Activated T-cell treated with anti-CD3 and anti-CD28 coated beads for 4 hours (primary cell): ENCODE data around the gene ZKSCAN4.
A peak's percentile ranks its signal among the peaks of the same experiment; 100 is the strongest.

Source experiments
- DNase-seq: peaks from one replicate; pipeline ENCODE4 v3.0.0-alpha.2; 2020

The ZKSCAN4 gene

DNA sequence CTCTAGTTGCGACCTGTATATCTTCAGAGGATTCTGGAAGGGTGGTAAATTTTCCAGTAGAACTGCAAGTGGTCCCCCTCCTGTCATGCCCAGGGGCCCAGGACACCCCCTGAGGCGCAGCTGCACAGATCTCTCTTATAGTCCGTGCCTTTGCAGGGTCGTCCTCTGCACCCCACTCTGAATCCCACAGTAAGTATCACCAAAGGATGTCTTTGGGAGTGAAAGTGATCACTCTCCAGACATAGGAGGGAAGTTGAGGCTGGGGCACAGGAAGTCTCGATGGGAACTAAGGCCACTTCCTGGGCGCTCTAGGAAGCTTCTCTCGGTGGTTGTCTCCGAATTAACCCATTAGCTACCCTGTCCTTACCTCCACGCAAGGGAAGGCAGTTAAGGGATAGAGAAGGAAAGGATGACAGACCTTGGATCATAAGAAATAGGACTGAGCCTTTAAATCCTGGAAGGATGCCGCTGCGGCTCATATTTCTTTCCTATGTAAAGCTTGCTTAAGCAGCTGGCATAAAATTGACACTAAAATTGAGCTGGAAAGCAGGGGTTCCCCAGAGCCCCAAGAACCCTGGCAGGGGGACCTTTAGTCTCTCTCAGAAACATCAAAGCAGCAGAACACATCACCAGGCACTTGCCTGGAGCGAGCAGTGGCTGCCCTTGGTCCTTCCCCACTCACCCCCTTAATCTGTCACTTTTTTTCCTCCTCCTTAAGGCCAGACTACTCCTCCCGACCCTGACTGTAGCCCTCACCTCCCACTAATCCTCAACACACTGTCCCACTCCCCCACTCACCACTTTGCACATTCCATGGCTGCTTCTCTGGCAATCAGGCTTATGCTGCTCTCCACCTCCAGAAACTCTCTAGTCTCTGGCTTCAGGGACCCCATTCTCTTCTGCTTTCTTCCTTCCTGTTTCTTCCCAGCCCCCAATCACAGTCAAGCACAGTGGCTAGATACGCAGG is at the start of gene ZKSCAN4:
Gene ZKSCAN4 (minus strand): TSS at position 261 of the 967 bp plus-strand sequence. CDS start 289 bp downstream, outside the sequence.
- DNase-seq: peak; percentile 76

DNA sequence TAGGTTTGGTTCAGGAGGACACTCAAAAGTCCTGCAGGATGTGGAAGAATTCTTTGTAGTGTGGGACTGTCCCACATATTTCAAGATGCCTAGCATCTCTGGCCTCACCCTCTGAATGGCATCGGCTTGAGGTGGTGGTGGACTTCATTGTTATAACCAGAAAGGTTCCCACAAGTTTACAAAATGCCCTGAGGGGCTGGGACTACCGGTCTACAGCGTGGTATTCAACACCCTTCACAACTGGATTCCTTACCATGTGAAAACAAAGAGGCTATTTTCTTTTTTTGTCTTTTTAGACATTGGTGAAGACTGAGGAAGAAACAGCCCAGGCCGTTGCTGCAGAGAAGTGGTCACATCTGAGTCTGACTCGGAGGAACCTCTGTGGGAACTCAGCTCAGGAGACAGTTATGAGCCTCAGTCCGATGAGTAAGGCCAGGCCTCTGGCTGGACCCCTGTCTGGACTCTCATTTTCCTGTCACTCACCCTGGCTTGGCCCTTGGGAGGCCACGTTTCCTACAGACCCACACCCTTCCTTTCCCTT is 44.5 kb upstream of the ZKSCAN4 start:
- no peak for DNase-seq

DNA sequence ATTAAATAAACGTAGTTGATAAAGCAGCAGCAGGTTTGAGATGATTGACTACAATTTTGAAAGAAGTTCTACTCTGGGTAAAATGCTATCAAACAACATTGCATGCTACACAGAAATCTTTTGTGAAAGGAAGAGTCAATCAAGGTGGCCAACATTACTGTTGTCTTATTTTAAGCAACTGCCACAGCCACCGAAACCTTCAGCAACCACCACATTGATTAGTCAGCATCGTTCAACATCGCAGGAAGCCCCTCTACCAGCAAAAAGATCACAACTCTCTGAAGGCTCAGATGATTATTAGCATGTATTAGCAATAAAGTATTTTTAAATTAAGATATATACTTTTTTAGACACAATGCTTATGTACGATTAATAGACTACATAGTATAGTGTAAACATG is 43.3 kb upstream of the ZKSCAN4 start:
- DNase-seq: no peak

DNA sequence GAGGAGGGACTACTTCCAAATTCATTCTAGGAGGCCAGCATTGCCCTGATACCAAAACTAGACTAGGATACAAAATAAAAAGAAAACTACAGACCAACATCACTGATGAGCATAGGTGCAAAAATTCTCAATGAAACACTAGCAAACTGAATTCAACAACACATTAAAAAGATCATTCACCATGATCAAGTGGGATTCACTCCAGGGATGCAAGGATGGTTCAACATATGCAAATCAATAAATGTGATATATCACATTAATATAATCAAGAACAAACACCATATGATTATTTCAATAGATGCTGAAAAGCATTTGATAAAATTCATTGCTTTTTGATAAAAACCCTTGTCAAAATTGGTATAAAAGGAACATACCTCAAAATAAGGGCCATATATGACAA is 39.5 kb upstream of the ZKSCAN4 start:
- DNase-seq: no peak

DNA sequence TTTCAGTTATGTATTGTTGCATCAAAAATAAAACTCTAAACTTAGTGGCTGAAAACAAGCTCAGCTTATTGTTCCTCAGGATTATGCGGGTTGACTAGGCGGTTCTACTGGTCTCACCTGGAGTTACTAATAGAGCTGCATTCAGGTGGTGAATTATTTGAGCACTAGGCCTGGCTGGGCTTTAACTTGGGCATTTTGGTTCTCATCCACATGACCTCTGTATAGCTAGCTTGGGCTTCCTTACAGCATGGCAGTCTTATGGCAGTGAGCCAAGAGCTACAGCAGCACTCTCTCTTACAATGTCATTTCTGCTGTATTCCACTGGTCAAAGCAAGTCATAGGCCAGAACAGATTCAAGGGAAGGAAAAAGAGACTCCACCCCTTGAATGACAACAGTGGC is 30.9 kb upstream of the ZKSCAN4 start:
- no peak for DNase-seq

DNA sequence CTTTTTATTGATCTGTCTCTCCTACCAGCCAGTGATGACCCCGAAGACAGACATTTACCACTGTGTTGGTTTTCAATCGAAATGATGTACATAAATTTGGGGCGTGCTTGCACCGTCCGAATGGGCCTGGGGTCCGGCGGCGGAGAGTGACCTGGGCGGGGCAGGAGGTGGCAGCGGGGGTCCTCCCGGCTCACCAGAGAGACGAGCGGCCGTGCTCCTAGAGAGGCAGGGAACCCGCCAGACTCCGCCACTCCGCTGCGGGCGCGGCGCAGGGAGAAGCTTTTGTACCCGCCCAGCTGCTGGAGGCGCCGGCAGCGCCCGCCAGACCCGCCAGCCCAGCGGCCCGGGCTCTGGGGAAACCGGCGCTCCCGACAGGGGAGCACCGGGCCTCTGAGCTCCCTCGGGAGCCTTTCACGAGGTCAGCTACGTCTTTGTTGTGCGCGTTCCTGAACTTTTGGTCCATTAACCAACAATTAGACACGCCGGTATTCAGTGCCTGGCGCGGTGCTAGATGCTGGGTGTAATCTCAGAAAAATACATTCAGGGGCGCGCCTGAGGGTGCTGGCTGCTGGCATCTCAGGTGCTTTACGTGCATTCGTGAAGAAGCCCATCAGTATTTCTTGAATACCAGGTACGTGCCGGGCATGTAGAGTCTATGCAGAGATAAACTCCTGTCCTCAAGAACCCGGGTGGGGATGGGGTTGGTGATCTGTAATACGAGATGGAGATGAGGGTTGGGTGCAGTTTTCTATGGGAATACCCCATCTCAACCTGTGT is 29.4 kb upstream of the ZKSCAN4 start, which contains the start of gene PGBD1:
Gene PGBD1 (plus strand): TSS at position 285 of the 777 bp plus-strand sequence. CDS start 2,242 bp downstream, outside the sequence.
- peak; percentile 21 for DNase-seq

DNA sequence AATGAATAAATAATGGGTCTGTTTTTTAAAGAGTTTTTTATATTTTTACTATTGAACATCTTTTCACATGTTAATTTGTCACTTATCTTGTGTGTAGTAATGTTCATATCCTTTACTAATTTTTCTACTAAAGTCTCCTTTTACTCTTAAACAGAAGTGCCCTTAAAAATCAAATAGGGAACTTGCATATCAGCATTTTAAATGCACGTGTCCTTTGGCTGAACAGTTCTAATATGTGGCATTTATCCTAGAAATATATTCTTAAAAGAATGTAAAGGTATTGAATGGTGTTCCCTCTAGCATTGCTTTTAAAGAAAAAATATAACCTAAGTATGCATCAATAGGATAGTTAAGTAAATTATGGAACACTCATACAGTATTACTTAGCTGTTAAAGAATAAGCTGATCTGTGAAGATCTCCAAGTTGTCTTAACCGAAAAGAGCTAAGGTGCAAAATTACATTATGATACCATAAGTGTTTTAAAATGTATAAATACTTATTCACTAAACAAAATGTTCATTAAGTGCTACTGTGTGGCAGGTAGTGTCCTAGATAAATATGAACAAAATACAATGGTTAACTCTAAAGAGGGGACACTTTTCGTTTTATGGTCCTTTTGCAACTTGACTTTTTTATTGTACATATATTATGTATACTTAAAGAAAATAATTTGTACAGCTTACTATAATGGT is 28.7 kb upstream of the ZKSCAN4 start:
- DNase-seq: no peak

DNA sequence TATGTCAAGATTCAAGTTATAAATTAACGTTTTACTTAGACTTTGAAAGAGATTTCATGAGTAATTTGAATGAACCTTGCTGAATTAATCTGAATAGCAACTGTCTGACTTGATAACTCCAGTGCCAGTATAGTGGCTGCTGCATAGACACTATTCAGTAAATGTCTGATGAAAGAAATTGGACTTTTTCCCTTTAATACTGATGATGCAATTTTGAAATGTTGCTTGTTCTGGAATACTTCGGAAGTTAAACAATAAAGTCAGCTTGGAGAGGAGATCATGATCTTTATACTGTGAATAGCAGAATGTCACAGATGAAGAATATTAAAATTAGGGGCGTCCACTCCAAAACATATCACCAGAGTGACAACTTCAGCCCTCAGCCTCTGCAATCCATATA is 25.7 kb upstream of the ZKSCAN4 start:
- DNase-seq: no peak

DNA sequence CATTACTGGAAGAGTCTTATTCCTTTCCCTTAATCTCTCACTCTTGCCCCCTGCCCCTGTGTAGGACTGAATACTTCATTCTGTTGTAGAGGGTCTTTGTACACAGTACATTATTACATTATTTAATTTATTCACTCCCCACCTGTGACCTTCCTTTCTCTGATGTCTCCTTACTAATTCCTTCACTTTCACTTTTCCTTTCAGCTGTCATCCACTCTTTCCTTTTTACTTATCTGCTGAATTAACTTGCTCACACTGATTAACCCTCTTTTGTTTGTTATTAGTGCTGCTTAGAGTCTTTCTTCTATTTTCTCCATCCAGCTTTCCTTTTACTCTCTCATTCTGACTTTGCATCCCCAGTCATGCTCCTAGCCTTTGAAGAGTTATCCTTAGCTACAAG is 22.8 kb upstream of the ZKSCAN4 start:
- DNase-seq: no peak

DNA sequence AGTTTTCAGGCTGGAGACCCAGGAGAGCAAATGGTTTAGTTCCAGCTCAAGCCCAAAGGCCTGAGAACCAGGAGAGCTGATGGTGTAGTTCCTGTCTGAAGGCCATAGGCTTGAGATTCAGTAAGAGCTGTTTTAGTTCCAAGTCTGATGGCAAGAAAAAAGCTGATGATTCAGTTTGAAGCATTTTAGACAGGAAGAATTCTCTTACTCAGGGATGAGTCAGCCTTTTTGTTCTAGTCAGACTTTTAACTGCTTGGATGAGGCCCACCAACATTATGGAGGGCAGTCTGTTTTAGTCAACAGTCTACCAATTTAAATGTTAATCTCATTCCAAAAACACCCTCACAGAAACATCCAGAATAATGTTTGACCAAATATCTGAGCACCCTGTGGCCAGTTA is 17.4 kb upstream of the ZKSCAN4 start:
- no peak for DNase-seq

DNA sequence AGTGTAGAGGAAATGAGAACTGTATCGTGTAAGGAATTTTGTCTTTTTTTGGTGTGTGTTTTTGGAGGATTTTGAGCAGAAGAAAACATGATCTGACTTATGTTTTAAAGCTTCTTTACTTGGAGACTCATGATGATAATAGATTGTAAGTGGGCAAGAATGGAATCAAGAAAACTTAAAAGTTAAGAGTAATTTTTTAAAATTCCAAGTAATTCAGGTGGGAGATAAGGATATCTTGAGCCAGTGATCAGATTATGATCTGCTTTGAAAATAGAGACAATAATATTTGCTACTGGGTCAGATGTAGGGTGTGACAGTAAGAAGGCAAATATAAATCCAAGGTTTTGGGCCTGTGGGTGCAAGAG is 15.6 kb upstream of the ZKSCAN4 start:
- DNase-seq: no peak

DNA sequence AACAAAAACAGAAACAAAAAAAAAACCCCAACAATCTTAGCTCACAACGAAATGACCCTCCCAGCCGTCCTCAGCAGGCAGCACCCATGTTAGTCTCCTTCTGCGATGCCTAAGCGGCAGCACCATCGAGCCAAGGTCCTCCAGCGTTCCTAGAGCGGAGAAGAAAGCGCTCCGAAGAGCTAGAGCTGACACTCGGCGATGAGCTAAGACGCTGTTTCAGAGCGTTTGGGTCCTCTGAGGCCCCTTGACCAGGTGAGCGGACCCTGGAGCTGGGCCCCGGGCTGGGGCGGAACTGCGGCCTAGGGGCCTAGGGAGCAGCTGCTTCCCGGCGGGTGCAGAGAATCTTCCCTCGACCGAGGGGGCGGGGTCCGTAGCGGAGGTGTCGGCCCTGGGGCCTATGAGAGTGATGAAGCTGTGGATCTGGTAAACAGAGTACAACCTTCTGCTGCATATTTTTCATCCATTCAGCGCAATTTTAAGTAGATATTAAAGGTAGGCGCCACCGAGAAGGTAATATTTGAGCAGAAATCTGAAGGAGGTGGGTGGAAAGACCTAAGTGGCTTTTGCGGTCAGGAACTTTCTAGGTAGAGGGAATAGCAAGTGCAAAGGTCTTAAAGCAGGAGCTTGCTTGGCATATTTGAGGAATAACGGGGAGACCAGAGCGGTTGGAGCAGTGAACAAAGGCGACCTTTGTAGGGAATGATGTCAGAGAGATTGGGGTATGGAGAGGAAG is 15.1 kb upstream of the ZKSCAN4 start, which contains the start of gene ZSCAN26:
Gene ZSCAN26 (plus strand): TSS at position 182 of the 733 bp plus-strand sequence. CDS start 4,777 bp downstream, outside the sequence.
- peak; percentile 81 for DNase-seq

DNA sequence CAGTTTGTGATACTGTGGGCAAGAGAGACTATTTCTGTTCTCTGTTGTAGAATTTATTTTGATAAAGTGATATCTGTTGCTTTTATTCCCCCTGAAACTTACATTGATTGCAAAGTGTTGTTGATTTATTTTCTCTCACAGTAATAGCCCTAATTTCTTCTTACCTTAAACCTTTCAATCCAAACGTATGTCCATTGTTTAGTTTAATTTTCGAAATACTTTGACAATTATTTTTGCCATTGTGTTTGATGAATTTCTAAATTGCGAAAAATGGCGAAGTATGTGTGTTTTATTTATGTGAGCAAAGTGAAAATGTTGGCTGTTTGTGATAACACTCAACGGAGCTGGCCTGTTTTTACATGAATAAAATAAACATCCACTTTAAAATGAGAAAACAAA is 14.5 kb upstream of the ZKSCAN4 start:
- DNase-seq: no peak

DNA sequence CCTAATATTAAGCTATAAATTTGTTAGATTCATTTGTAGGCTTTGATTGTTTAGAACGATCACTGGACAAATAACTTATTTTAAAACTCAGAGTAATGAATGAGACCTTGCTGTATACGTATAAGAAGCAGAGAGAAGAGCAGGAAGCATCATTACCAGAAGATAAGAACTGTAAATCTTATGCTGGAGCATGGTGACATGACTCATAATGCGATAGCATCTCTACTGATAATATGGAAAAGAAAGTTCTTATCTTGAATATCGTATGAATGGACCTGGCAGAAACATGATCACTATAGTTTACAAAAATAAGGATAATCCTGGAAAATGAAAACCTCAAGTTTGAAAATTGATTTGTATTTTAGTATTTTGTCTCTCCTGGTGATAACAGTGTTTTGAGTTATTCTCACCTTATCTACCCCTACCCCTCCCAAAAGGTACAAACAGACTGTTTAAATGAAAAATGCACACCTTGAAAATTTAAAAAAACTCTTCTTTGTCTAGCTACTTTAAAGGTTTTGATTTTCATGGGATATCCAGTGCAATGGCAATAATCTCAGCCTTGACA is 12.8 kb upstream of the ZKSCAN4 start:
- DNase-seq: no peak

DNA sequence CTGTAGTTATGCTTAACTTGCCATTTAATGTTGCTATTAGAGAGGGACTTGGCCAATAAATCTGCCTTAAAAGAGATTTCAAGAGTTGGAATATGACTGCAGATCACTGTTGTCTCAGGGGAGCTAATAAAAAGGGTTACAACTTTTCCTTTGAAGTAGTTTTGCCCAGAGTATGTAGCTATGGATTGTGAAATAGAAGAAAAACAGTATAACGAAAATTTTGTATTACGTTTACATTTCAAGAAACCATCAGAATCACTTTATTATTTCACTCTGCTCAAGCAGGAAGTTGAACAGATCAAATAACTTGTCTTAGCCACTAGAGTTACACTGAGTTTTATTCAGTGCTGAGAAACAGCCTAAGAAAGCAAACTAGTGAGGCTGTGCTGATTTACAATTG is 11.9 kb upstream of the ZKSCAN4 start:
- DNase-seq: no peak

DNA sequence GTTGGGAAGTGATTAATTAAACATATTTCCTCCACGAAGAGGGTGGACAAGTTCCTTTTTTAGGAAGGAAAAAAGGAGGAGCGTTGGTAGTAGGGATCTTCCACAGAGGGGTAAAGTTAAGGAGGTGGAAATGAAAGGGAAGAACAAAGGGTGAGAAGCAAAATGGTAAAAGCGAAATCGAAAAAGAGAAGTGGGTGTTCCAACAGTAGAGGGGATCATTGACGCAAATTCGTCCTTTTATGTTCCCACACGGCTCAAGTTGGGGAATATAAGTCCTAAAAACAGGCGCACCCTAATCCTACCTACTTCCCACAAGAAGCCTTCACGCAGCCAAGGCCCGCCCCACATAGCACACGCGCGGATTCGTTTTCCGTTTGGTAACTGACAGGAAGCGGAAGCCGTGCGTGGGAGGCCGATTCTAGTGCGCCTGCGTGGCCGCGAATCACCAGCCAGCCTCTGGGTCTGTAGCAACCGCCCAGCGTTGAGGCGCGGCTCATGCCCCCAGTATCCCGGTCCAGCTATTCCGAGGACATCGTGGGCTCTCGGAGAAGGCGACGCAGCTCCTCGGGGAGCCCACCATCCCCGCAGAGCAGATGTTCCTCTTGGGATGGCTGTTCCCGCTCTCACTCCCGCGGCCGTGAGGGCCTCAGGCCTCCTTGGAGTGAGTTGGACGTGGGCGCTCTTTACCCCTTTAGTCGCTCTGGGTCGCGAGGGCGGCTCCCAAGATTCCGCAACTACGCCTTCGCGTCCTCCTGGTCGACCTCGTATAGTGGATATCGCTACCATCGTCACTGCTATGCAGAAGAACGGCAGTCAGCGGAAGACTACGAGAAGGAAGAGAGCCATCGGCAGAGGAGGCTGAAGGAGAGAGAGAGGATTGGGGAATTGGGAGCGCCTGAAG is 7.1 kb upstream of the ZKSCAN4 start, which contains the start of gene NKAPL:
Gene NKAPL (plus strand): TSS at position 421 of the 901 bp plus-strand sequence. CDS start 75 bp downstream, at position 496.
- DNase-seq: peak; percentile 55

DNA sequence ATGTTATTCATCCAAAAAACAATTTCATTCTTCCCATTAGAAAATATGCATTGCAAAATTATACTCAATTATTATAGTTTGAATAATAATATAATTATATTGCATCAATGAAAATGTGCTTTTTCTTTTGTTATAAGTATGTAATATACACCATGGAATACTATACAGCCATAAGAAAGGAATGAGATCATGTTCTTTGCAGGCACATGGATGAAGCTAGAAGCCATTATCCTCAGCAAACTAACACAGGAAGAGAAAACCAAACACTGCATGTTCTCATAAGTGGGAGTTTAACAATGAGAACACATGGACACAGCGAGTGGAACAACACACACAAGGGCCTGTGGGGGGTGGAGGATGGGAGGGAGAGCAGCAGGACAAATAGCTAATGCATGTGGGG is 5.0 kb upstream of the ZKSCAN4 start:
- DNase-seq: no peak

DNA sequence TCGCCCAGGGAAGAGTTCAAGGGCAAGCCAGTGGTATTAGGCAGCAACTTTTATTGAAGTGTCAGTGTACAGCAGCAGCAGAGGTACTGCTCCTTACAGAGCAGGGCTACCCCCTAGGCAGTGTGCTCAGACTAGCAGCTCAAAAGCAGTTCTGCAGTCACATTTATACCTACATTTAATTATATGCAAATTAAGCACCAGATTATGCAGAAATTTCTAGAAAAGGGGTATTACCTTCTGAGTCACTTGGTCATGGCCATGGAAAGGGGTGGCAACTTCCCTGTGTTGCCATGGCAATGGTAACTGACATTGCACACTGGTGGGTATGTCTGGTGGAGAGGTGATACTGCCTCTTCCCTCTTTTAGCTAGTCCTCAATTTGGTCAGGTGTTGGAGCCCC is 2.1 kb upstream of the ZKSCAN4 start:
- DNase-seq: no peak

DNA sequence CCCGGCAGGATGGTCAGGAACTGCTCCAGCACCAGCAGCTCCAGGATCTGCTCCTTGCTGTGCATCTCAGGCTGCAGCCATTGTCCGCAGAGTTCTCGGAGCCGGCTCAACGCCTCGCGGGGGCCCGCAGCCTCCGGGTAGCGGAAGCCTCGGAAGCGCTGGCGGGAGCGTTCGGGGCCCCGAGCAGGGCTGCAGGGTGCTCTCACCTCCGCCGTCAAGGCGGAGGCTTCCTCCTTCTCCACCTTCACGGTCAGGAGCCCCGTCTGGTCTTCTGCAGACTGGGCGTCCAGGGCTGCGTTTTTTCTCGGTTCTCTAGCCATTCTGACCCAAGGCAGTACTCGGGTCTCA is 434 bp downstream of the ZKSCAN4 start:
- DNase-seq: no peak

DNA sequence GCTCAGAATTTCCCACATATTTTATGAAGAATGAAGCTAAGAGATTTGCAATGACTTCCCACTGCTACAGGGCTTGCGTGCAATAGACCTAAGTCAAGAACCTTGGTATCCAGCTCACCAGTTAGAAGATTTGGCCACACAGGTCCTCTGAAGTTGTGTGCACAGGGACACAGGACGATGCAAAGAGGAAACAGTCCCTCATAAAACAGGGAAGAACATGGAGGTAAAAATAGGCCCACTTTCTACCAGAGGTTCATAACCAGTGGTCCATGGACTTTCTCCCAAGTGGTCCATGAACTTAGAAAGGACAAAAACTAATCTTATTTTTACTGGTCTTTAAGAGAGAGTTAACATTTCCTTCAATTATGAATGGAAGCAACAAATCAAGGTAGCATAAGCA is 1.3 kb downstream of the ZKSCAN4 start:
- no peak for DNase-seq

DNA sequence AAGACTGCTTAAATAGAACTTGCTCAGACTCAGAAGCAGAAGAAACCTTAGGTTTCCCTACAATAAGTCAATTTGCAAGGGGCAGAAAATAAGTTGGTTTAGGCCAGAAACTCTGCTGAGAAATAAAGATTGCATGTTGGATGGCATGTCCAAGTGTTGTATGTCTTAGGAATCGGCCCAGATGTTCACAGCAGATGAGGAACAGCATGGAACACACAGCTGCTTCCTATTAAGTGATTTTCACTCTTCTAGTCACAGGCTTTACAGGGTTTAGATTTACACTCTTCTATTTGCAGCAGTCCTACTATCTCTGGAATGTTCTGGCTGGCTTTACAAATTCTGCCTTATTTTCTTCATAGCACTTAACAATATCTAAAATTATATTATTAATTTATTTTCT is 3.2 kb downstream of the ZKSCAN4 start:
- DNase-seq: no peak
